ENCODE measurements around the gene KLRB1.
"Not testable (repeated sequence)": the region's sequence is repeated elsewhere in the genome, so short reads cannot be mapped to it uniquely, and the experiment has no call there.

Gene KLRB1

GRCh38 chr12:9606247-9606646 lies 1.5 kb downstream of the KLRB1 start:
- Mint-ChIP-seq H3K9me3 (peaks cover 0 to 1% of the 10 kb centered on the region in 2 donors), H3K27ac (no peak overlapping the region), H3K4me3 (no peak overlapping the region), H3K27me3 (no peaks in the 10 kb centered on the region), H3K4me1 (no peaks in the 10 kb centered on the region), H3K36me3 (no peaks in the 10 kb centered on the region)
- DNase-seq (no peak), ATAC-seq (replicated peaks) (no peak)

GRCh38 chr12:9605483-9605882 lies 2.2 kb downstream of the KLRB1 start:
- Mint-ChIP-seq H3K4me3 (no peak overlapping the region), H3K27me3 (no peaks in the 10 kb centered on the region), H3K4me1 (no peaks in the 10 kb centered on the region), H3K27ac (no peak overlapping the region), H3K9me3 (peaks cover 0 to 1% of the 10 kb centered on the region in 2 donors), H3K36me3 (no peaks in the 10 kb centered on the region)
- DNase-seq (no peak), ATAC-seq (replicated peaks) (no peak)

DNA sequence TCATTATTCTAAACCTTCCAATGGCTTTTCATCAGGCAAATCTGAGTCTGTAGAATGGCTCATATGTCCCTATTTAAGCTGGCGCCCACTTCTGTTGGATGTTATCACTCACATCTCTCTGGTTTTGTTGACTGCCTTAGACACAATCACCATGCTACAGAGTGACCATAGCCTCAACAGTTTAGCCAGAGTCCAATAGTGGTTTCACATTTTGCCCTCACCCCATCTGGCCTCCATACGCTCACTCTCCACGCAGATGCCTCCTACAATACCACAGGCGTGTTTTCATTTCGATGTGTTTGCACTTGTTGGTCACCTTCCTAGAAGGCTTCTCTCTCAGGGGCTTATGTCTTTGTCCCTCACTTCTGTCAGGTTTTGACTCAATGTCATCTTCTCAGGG lies 3.4 kb downstream of the KLRB1 start:
- no peaks in the 10 kb centered on the region for H3K4me1 Mint-ChIP-seq
- H3K36me3 Mint-ChIP-seq = no peaks in the 10 kb centered on the region
- no peak overlapping the region for H3K4me3 Mint-ChIP-seq
- no peaks in the 10 kb centered on the region for H3K9me3 Mint-ChIP-seq
- no peak overlapping the region for H3K27ac Mint-ChIP-seq
- H3K27me3 Mint-ChIP-seq = no peaks in the 10 kb centered on the region
- DNase-seq = no peak
- ATAC-seq (replicated peaks) = no peak

- not testable (repeated sequence) for ATAC-seq (replicated peaks); H3K4me3 Mint-ChIP-seq; H3K4me1 Mint-ChIP-seq; DNase-seq; H3K27me3 Mint-ChIP-seq; H3K27ac Mint-ChIP-seq; H3K9me3 Mint-ChIP-seq; H3K36me3 Mint-ChIP-seq
Observed at GRCh38 chr12:9600426-9600825, 7.3 kb downstream of the KLRB1 start.

- Mint-ChIP-seq H3K9me3 (no peaks in the 10 kb centered on the region), H3K27ac (no peak overlapping the region), H3K27me3 (no peaks in the 10 kb centered on the region), H3K4me1 (no peaks in the 10 kb centered on the region), H3K4me3 (no peak overlapping the region), H3K36me3 (no peaks in the 10 kb centered on the region)
- no peak for ATAC-seq (replicated peaks)
- DNase-seq = no peak
Observed at GRCh38 chr12:9598363-9598762, 9.4 kb downstream of the KLRB1 start.

- H3K36me3 Mint-ChIP-seq = no peaks in the 10 kb centered on the region
- H3K4me3 Mint-ChIP-seq = no peak overlapping the region
- H3K9me3 Mint-ChIP-seq = no peaks in the 10 kb centered on the region
- H3K27me3 Mint-ChIP-seq = no peaks in the 10 kb centered on the region
- DNase-seq (no peak), ATAC-seq (replicated peaks) (no peak)
- H3K4me1 Mint-ChIP-seq = no peaks in the 10 kb centered on the region
- H3K27ac Mint-ChIP-seq = no peak overlapping the region
Observed at GRCh38 chr12:9597365-9597764, 10.4 kb downstream of the KLRB1 start.

- DNase-seq (no peak), ATAC-seq (replicated peaks) (no peak)
- Mint-ChIP-seq H3K27ac (no peak overlapping the region), H3K4me1 (no peaks in the 10 kb centered on the region), H3K4me3 (no peak overlapping the region), H3K36me3 (no peaks in the 10 kb centered on the region), H3K9me3 (no peaks in the 10 kb centered on the region), H3K27me3 (no peaks in the 10 kb centered on the region)
Observed at GRCh38 chr12:9590441-9590840, 17.3 kb downstream of the KLRB1 start.

GRCh38 chr12:9588749-9589148 lies 19.0 kb downstream of the KLRB1 start:
- DNase-seq (no peak), ATAC-seq (replicated peaks) (no peak)
- H3K9me3 Mint-ChIP-seq = no peaks in the 10 kb centered on the region
- no peaks in the 10 kb centered on the region for H3K36me3 Mint-ChIP-seq
- no peak overlapping the region for H3K27ac Mint-ChIP-seq
- H3K27me3 Mint-ChIP-seq = no peaks in the 10 kb centered on the region
- H3K4me1 Mint-ChIP-seq = no peaks in the 10 kb centered on the region
- no peak overlapping the region for H3K4me3 Mint-ChIP-seq

GRCh38 chr12:9587987-9588600 lies 19.6 kb downstream of the KLRB1 start:
- no peaks in the 10 kb centered on the region for H3K36me3 Mint-ChIP-seq
- H3K4me3 Mint-ChIP-seq = no peak overlapping the region
- H3K4me1 Mint-ChIP-seq = peaks cover 0 to 3% of the 10 kb centered on the region in 2 donors
- H3K27ac Mint-ChIP-seq = no peak overlapping the region
- DNase-seq (no peak), ATAC-seq (replicated peaks) (no peak)
- no peaks in the 10 kb centered on the region for H3K27me3 Mint-ChIP-seq
- H3K9me3 Mint-ChIP-seq = no peaks in the 10 kb centered on the region

- not testable (repeated sequence) for H3K27ac Mint-ChIP-seq; H3K4me3 Mint-ChIP-seq; DNase-seq; H3K36me3 Mint-ChIP-seq; H3K4me1 Mint-ChIP-seq; H3K27me3 Mint-ChIP-seq; ATAC-seq (replicated peaks); H3K9me3 Mint-ChIP-seq
Observed at GRCh38 chr12:9577729-9578128, 30.0 kb downstream of the KLRB1 start.

DNA sequence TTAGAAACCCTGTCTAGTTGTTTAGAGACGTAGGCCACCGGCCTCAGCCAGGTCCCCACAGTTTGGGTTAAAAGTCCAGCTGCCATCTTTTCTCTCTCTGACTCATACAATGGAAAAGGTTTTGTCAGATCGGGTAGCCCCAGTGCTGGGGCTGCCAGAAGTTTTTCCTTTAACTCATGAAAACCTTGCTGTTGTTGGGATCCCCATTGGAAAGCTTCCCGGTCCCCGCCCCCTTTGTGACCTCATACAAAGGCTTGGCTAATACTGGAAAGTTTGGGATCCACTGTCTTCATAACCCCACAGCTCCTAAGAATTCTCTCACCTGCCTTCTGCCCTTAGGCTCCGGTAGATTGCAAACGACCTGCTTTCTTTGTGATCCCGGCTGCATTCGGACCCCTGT lies 40.6 kb downstream of the KLRB1 start:
- H3K36me3 Mint-ChIP-seq = not testable (repeated sequence)

GRCh38 chr12:9566113-9566512 lies 41.6 kb downstream of the KLRB1 start:
- H3K4me1 Mint-ChIP-seq; H3K27ac Mint-ChIP-seq; DNase-seq; H3K4me3 Mint-ChIP-seq; H3K36me3 Mint-ChIP-seq; H3K27me3 Mint-ChIP-seq; H3K9me3 Mint-ChIP-seq; ATAC-seq (replicated peaks): not testable (repeated sequence)

More for the DNA sequence above, 40.6 kb downstream of the KLRB1 start:
- ATAC-seq (replicated peaks); H3K27me3 Mint-ChIP-seq; H3K27ac Mint-ChIP-seq; H3K9me3 Mint-ChIP-seq; H3K4me3 Mint-ChIP-seq; H3K4me1 Mint-ChIP-seq; DNase-seq: not testable (repeated sequence)

- H3K27me3 Mint-ChIP-seq; H3K36me3 Mint-ChIP-seq; H3K4me3 Mint-ChIP-seq; ATAC-seq (replicated peaks); DNase-seq; H3K9me3 Mint-ChIP-seq; H3K4me1 Mint-ChIP-seq; H3K27ac Mint-ChIP-seq: not testable (repeated sequence)
Observed at GRCh38 chr12:9564418-9564817, 43.3 kb downstream of the KLRB1 start.

GRCh38 chr12:9562841-9563453 lies 44.8 kb downstream of the KLRB1 start:
- H3K36me3 Mint-ChIP-seq; H3K9me3 Mint-ChIP-seq; H3K4me3 Mint-ChIP-seq; H3K27ac Mint-ChIP-seq; H3K4me1 Mint-ChIP-seq; ATAC-seq (replicated peaks); DNase-seq; H3K27me3 Mint-ChIP-seq: not testable (repeated sequence)

DNA sequence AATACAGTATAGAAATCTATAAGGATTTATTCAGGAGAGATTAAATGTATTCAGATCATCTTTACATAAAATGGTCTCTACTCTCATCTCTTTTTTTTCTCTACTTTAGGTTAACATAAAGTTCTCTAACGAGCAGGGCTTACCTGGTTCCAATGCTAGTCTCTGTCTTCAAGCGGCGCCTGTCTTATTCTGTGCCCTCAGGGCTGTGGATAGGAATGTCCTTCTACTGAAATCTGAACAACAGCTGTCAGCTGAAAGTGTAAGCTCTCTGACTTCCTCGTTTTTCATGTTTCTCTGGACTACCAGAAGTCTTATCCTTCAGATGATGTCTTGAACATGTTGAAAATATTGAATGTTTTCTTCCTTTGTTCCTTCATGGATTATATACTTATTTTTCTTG lies 62.2 kb downstream of the KLRB1 start:
- DNase-seq; H3K4me3 Mint-ChIP-seq; H3K27me3 Mint-ChIP-seq; ATAC-seq (replicated peaks); H3K36me3 Mint-ChIP-seq; H3K27ac Mint-ChIP-seq; H3K4me1 Mint-ChIP-seq; H3K9me3 Mint-ChIP-seq: not testable (repeated sequence)
